ENCODE data around the gene HLCS.

The HLCS gene

GRCh38 chr21:36807422-36807928, 159.0 kb downstream of the HLCS start:
- no peak for TF ChIP-seq CTCF (IDR thresholded peaks at IDR 0.05; ENCODE audit: low read depth, low read length)
- TF ChIP-seq EZH2phosphoT487 (IDR thresholded peaks at IDR 0.05; ENCODE audit: low read depth): no peak

GRCh38 chr21:36806103-36806502, 160.4 kb downstream of the HLCS start:
- H3K79me2 ChIP-seq (ENCODE audit: low read length): no peaks in the 10 kb centered on the region
- H4K20me1 ChIP-seq (ENCODE audit: insufficient read depth, low read length): no peaks in the 10 kb centered on the region
- H3K9ac ChIP-seq (ENCODE audit: low read length): no peak overlapping the region
- H3K4me3 ChIP-seq (ENCODE audit: low read length): no peak overlapping the region
- peaks cover 10% of the 10 kb centered on the region for H3K4me1 ChIP-seq (ENCODE audit: low read length)
- no peak overlapping the region for H3K27ac ChIP-seq (ENCODE audit: low read length)
- H3K4me2 ChIP-seq (ENCODE audit: low read length): no peak overlapping the region
- H2AFZ ChIP-seq (ENCODE audit: low read depth, low read length): no peak overlapping the region
- H3K36me3 ChIP-seq (replicated peaks; ENCODE audit: low read depth, low read length): no peaks in the 10 kb centered on the region
- no peak for TF ChIP-seq CTCF (IDR thresholded peaks at IDR 0.05; ENCODE audit: low read depth, low read length)
- TF ChIP-seq EZH2phosphoT487 (IDR thresholded peaks at IDR 0.05; ENCODE audit: low read depth): no peak
- no peaks in the 10 kb centered on the region for H3K27me3 ChIP-seq (ENCODE audit: low read depth, low read length)
- H3K9me3 ChIP-seq (ENCODE audit: insufficient read depth, low read length): no peaks in the 10 kb centered on the region

More at GRCh38 chr21:36807422-36807928, 159.0 kb downstream of the HLCS start:
- Histone ChIP-seq H3K4me3 (ENCODE audit: low read length) (no peak overlapping the region), H2AFZ (ENCODE audit: low read depth, low read length) (no peak overlapping the region), H3K4me1 (ENCODE audit: low read length) (peaks cover 10% of the 10 kb centered on the region), H3K79me2 (ENCODE audit: low read length) (no peaks in the 10 kb centered on the region), H4K20me1 (ENCODE audit: insufficient read depth, low read length) (no peaks in the 10 kb centered on the region), H3K4me2 (ENCODE audit: low read length) (no peak overlapping the region), H3K9me3 (ENCODE audit: insufficient read depth, low read length) (no peaks in the 10 kb centered on the region), H3K9ac (ENCODE audit: low read length) (no peak overlapping the region), H3K36me3 (replicated peaks; ENCODE audit: low read depth, low read length) (no peaks in the 10 kb centered on the region), H3K27me3 (ENCODE audit: low read depth, low read length) (no peaks in the 10 kb centered on the region), H3K27ac (ENCODE audit: low read length) (no peak overlapping the region)

- H3K4me2 ChIP-seq (ENCODE audit: low read length): no peak overlapping the region
- H2AFZ ChIP-seq (ENCODE audit: low read depth, low read length): no peak overlapping the region
- H3K79me2 ChIP-seq (ENCODE audit: low read length): no peaks in the 10 kb centered on the region
- peaks cover 10% of the 10 kb centered on the region for H3K4me1 ChIP-seq (ENCODE audit: low read length)
- no peak overlapping the region for H3K27ac ChIP-seq (ENCODE audit: low read length)
- no peaks in the 10 kb centered on the region for H3K9me3 ChIP-seq (ENCODE audit: insufficient read depth, low read length)
- H3K9ac ChIP-seq (ENCODE audit: low read length): no peak overlapping the region
- H3K36me3 ChIP-seq (replicated peaks; ENCODE audit: low read depth, low read length): no peaks in the 10 kb centered on the region
- no peak for TF ChIP-seq CTCF (IDR thresholded peaks at IDR 0.05; ENCODE audit: low read depth, low read length)
- H3K27me3 ChIP-seq (ENCODE audit: low read depth, low read length): no peaks in the 10 kb centered on the region
- H4K20me1 ChIP-seq (ENCODE audit: insufficient read depth, low read length): no peaks in the 10 kb centered on the region
- H3K4me3 ChIP-seq (ENCODE audit: low read length): no peak overlapping the region
These were observed 161.4 kb downstream of the HLCS start for GRCh38 chr21:36804874-36805611.

- Histone ChIP-seq H3K27me3 (ENCODE audit: low read depth, low read length) (no peaks in the 10 kb centered on the region), H3K79me2 (ENCODE audit: low read length) (no peaks in the 10 kb centered on the region), H3K4me3 (ENCODE audit: low read length) (no peak overlapping the region), H2AFZ (ENCODE audit: low read depth, low read length) (no peak overlapping the region), H3K9ac (ENCODE audit: low read length) (no peak overlapping the region), H3K9me3 (ENCODE audit: insufficient read depth, low read length) (no peaks in the 10 kb centered on the region), H4K20me1 (ENCODE audit: insufficient read depth, low read length) (no peaks in the 10 kb centered on the region), H3K4me2 (ENCODE audit: low read length) (no peak overlapping the region), H3K27ac (ENCODE audit: low read length) (no peak overlapping the region), H3K36me3 (replicated peaks; ENCODE audit: low read depth, low read length) (no peaks in the 10 kb centered on the region), H3K4me1 (ENCODE audit: low read length) (peaks cover 10% of the 10 kb centered on the region)
- no peak for TF ChIP-seq CTCF (IDR thresholded peaks at IDR 0.05; ENCODE audit: low read depth, low read length)
- no peak for TF ChIP-seq EZH2phosphoT487 (IDR thresholded peaks at IDR 0.05; ENCODE audit: low read depth)
These were observed 162.5 kb downstream of the HLCS start for GRCh38 chr21:36803816-36804439.

Measured in OCI-LY3 (cell line).